HG03565 (cell line): ENCODE data around the gene LGR5.

Experiments used
- ATAC-seq: cut with Tn5 transposase; IDR thresholded peaks from one replicate; pipeline ENCODE4 v1.9.1; 2021; ENCODE audit warnings: mild to moderate bottlenecking, moderate library complexity; ENCODE audit not compliant: unreplicated experiment

LGR5 gene, protein sequence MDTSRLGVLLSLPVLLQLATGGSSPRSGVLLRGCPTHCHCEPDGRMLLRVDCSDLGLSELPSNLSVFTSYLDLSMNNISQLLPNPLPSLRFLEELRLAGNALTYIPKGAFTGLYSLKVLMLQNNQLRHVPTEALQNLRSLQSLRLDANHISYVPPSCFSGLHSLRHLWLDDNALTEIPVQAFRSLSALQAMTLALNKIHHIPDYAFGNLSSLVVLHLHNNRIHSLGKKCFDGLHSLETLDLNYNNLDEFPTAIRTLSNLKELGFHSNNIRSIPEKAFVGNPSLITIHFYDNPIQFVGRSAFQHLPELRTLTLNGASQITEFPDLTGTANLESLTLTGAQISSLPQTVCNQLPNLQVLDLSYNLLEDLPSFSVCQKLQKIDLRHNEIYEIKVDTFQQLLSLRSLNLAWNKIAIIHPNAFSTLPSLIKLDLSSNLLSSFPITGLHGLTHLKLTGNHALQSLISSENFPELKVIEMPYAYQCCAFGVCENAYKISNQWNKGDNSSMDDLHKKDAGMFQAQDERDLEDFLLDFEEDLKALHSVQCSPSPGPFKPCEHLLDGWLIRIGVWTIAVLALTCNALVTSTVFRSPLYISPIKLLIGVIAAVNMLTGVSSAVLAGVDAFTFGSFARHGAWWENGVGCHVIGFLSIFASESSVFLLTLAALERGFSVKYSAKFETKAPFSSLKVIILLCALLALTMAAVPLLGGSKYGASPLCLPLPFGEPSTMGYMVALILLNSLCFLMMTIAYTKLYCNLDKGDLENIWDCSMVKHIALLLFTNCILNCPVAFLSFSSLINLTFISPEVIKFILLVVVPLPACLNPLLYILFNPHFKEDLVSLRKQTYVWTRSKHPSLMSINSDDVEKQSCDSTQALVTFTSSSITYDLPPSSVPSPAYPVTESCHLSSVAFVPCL

GRCh38 chr12:71439613-71440344 is at the start of gene LGR5:
Gene LGR5, plus strand, starts transcription at chr12:71439798. Its CDS starts 283 bp downstream, at chr12:71440081.
- ATAC-seq, result no peak

DNA sequence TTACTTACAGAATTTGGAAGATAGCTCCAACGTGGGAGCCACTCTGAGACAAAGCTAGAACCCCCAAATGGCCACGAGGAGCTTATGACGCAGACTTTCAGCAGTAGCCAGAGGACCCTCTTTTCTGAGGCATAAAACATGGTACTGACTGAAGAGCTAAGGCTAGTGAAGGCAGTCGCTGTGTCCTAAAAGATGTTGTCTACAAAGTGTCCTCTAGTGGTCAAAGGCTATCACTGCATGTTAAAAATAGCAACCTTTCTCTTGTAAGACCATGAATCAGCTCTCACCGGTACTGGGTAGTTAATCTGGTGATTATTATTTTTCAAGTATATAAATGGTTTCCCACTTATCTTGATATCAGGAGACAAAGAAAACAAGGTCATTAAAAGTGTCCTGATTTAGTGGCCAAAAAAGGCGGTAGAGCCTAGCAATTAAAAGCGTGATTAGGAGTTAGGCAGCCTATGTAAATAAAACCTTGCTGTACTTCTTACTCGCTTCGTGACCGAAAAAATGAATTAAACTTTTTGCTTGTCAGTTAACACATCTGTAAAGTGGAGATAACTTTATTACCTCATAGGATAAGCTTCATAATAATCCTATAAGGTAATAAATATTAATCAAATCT is 47.0 kb upstream of the LGR5 start:
- ATAC-seq, result peak; percentile 97

- ATAC-seq, result no peak
These were observed 46.0 kb upstream of the LGR5 start for GRCh38 chr12:71393625-71394024.

DNA sequence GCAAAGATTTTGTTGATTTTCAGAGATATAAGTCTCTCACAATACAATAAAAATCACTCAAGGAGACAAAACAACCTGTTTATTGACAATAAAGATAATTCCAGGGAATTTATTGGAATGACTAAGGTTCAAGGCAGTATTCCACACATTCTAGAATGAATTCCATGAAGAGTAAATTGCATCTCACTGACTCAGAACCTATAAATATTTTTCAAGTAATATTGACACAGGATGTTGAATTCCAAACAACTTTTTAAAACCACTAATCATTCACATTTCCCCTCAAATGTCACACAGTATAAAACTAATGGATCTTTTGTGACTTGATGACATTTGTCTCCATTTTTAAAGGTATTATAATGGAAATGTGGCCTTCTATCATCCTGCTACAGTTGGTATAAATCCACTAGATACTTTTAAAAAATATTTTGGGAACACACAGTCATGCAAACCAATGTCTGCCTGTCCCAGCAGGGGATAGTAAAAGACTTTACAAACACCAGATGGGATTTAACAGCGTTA is 42.1 kb upstream of the LGR5 start:
- no peak for ATAC-seq

- no peak for ATAC-seq
These were observed 40.4 kb upstream of the LGR5 start for GRCh38 chr12:71399197-71399596.

GRCh38 chr12:71400481-71400880 is 39.1 kb upstream of the LGR5 start:
- no peak for ATAC-seq

DNA sequence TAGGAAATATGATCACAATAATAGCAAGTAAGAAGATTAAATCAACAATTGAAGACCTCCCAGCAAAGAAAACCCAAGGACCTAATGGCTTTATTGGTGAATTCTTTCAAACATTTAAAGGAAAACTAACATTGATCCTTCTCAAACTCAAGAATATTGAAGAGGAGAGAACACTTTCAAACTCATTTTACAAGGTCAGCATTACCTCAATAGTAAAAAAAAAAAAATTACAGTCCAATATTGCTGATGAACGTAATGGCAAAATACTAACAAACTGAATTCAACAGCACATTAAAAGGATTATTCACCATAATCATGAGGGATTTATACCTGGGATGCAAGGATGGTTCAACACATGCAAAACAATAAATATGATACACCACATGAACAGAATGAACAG is 33.7 kb upstream of the LGR5 start:
- ATAC-seq, result no peak

- no peak for ATAC-seq
These were observed 31.9 kb upstream of the LGR5 start for GRCh38 chr12:71407732-71408131.

GRCh38 chr12:71410844-71411243 is 28.8 kb upstream of the LGR5 start:
- ATAC-seq, result no peak

DNA sequence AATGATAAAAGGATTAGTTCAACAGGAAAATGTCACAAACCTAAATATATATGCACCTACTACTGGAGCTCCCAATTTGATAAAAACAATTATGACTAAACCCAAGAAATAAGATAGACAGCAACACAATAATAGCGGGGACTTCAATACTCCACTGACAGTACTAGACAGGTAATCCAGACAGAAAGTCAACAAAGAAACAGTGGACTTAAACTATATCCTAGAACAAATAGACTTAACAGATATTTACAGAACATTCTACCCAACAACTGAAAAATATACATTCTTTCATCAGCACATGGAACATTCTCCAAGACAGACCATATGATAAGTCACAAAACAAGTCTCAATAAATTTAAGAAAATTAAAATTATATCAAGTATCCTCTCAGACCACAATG is 28.0 kb upstream of the LGR5 start:
- ATAC-seq, result no peak

GRCh38 chr12:71415336-71416231 is 24.0 kb upstream of the LGR5 start:
- ATAC-seq, result peak; percentile 90

GRCh38 chr12:71417181-71417580 is 22.4 kb upstream of the LGR5 start:
- no peak for ATAC-seq

DNA sequence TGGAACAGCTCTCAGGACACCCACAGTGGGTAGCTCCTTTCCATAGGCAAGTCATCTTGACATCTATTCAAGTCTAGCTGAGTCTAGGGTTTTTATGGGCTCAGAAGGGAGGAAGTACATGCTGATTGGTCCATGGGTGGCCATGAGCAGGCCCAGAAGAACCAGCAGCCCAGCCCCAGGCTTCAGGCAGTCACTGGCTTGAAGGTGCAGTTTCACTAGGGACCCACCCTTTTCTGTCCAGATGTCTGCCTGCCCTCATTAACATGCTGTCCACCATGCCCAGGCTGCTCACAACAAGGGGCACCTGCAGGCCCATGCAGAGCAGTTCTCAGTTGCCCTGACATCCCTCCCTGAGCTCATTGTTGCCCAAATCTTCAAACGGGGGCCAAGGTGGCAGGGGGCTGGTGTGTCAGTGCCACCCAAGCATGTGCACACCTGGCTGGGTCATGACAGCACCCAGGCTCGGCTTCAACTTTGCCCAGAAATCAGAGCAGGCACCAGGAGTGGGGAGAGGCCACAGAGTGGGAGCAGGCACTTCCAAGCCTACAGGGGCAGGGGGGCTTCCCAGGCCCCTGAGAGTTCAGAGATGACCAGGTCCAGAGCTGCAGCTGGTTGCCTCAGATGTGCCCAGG is 18.7 kb upstream of the LGR5 start:
- ATAC-seq, result no peak

DNA sequence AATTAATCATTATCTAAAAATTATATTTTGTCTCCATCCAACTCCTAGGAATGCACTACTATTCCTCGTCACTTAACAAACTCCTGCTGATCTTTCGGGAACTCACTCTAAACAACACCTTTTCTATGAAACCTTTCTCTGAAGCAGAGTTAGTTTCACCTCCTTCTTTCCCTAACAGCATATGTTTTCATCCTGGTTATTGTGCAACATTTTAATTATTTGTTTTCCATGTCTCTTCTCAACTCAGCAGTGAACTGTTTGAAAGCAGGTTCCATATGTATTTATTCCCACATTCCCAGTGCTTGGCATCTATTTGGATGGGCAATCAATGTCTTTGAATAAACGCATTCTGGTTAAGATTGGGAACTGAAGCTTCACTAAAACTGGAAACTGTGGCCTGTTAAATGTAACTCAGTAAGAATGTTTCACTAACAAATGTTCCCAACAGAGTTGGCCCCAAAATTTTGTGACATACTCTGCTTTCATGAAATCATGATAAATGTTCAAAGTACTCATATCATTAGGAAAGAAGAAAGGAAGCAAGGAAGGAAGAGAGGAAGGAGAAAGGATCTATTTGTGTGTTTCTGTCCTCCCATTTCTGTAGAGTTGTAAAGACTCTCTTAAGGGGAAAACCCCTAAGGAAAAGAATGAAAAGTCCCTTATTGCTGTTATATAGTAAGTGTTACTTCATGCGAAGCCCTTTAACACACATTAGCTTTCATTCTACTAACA is 13.9 kb upstream of the LGR5 start:
- ATAC-seq, result no peak

- ATAC-seq, result no peak
These were observed 13.1 kb upstream of the LGR5 start for GRCh38 chr12:71426300-71427047.

- no peak for ATAC-seq
These were observed 8.8 kb upstream of the LGR5 start for GRCh38 chr12:71430756-71431155.

DNA sequence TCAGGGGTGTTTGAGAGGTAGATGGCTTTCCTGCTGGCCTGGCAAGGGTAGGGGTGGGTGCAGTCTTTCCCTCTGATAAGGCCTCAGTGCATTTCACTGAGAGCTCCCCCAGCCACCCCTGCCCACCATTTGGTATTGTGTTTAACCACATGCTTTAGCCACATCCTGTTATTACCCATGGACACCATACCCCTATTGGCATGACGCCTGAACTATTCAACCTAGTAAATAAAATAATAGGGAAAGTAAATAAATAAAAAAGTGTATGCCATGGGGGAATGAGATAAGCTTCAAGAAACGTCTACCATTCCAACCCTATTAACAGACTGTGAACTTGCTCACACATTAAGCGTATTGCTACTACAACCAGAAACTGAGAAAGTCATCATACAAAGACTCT is 7.6 kb upstream of the LGR5 start:
- ATAC-seq, result no peak

- no peak for ATAC-seq
These were observed 6.7 kb upstream of the LGR5 start for GRCh38 chr12:71432936-71433335.
